Mesothelial cell of epicardium (in vitro differentiated cells): Measurements from ENCODE around the gene KIFAP3. TPM values are rescaled to one million over a fixed set of nuclear protein-coding genes. Genes with fewer than 3 reads are reported as not detected.
"Not testable (repeated sequence)": the region's sequence is repeated elsewhere in the genome, so short reads cannot be mapped to it uniquely, and the experiment has no call there.

Experiments used
- DNase-seq, 2 experiments: peaks; one replicate each; pipeline ENCODE4 v3.0.0; 2021; ENCODE audit warnings: low spot score in 2 of 2; ENCODE audit not compliant: unreplicated experiment in 2 of 2
- H3K27ac Mint-ChIP-seq: 2 replicates; pipeline ENCODE4 v1.8.0; 2021; ENCODE audit warnings: mixed read lengths
- H3K27me3 Mint-ChIP-seq: 2 replicates; pipeline ENCODE4 v1.8.0; 2021; ENCODE audit warnings: low read depth, mixed read lengths
- H3K36me3 Mint-ChIP-seq: 2 replicates; pipeline ENCODE4 v1.8.0; 2021; ENCODE audit warnings: mixed read lengths
- H3K4me1 Mint-ChIP-seq: 2 replicates; pipeline ENCODE4 v1.8.0; 2021; ENCODE audit warnings: mixed read lengths
- H3K4me3 Mint-ChIP-seq: 2 replicates; pipeline ENCODE4 v1.8.0; 2021; ENCODE audit warnings: mild to moderate bottlenecking, moderate library complexity, mixed read lengths
- H3K9me3 Mint-ChIP-seq: 2 replicates; pipeline ENCODE4 v1.8.0; 2021; ENCODE audit warnings: mixed read lengths
- CTCF ChIP-seq: fragments of 200-600 bp; sonication (generic); IDR thresholded peaks from one replicate; pipeline ENCODE4 v1.5.0; 2021; ENCODE audit warnings: antibody characterized with exemption; ENCODE audit not compliant: unreplicated experiment
- total RNA-seq: library from RNA; stranded (reverse); gene quantifications from 3 replicates; pipeline ENCODE4 v1.2.1, GENCODE V29; 2021

Gene KIFAP3
- total RNA-seq, 1 donor from 2014 or later, result 28.6 TPM

- H3K4me3 Mint-ChIP-seq, result no peak overlapping the region
- H3K27me3 Mint-ChIP-seq, result no peaks in the 10 kb centered on the region
- DNase-seq, result no peak
- H3K9me3 Mint-ChIP-seq, result peaks cover 13% of the 10 kb centered on the region
- H3K4me1 Mint-ChIP-seq, result peaks cover 22% of the 10 kb centered on the region
- TF ChIP-seq CTCF, result no peak
- H3K36me3 Mint-ChIP-seq, result peaks cover 4% of the 10 kb centered on the region
- no peak overlapping the region for H3K27ac Mint-ChIP-seq
Measured at GRCh38 chr1:170077926-170078325, 3.4 kb upstream of the KIFAP3 start.

- Mint-ChIP-seq H3K4me1 (peaks cover 27% of the 10 kb centered on the region), H3K9me3 (peaks cover 13% of the 10 kb centered on the region)
- H3K36me3 Mint-ChIP-seq, DNase-seq, H3K27me3 Mint-ChIP-seq, H3K4me3 Mint-ChIP-seq, H3K27ac Mint-ChIP-seq: not testable (repeated sequence)
Measured at GRCh38 chr1:170076952-170077351, 2.5 kb upstream of the KIFAP3 start.

- H3K4me3 Mint-ChIP-seq, result no peak overlapping the region
- peaks cover 6% of the 10 kb centered on the region for H3K36me3 Mint-ChIP-seq
- no peak overlapping the region for H3K27ac Mint-ChIP-seq
- H3K27me3 Mint-ChIP-seq, result no peaks in the 10 kb centered on the region
- peaks cover 17% of the 10 kb centered on the region for H3K9me3 Mint-ChIP-seq
- TF ChIP-seq CTCF, result no peak
- DNase-seq, result no peak
- H3K4me1 Mint-ChIP-seq, result peaks cover 27% of the 10 kb centered on the region
Measured at GRCh38 chr1:170076199-170076598, 1.7 kb upstream of the KIFAP3 start.

- Mint-ChIP-seq H3K27me3 (no peaks in the 10 kb centered on the region), H3K4me3 (peak overlapping the region; percentile 91), H3K36me3 (peaks cover 13% of the 10 kb centered on the region), H3K9me3 (peaks cover 27% of the 10 kb centered on the region), H3K27ac (peak overlapping the region; percentile 89), H3K4me1 (peaks cover 27% of the 10 kb centered on the region)
- DNase-seq, result no peak
- no peak for TF ChIP-seq CTCF
Measured at GRCh38 chr1:170075186-170075585, 691 bp upstream of the KIFAP3 start.

- Mint-ChIP-seq H3K4me3 (peak overlapping the region; percentile 91), H3K27ac (peak overlapping the region; percentile 89), H3K4me1 (peaks cover 27% of the 10 kb centered on the region), H3K27me3 (no peaks in the 10 kb centered on the region), H3K36me3 (peaks cover 12% of the 10 kb centered on the region), H3K9me3 (peaks cover 28% of the 10 kb centered on the region)
- DNase-seq, result no peak
- TF ChIP-seq CTCF, result no peak
Measured at GRCh38 chr1:170073893-170074249, 624 bp downstream of the KIFAP3 start.

GRCh38 chr1:170071378-170071777 lies 3.1 kb downstream of the KIFAP3 start:
- Mint-ChIP-seq H3K4me3 (no peak overlapping the region), H3K4me1 (peaks cover 33% of the 10 kb centered on the region), H3K27ac (no peak overlapping the region), H3K9me3 (peaks cover 19% of the 10 kb centered on the region), H3K27me3 (no peaks in the 10 kb centered on the region), H3K36me3 (peaks cover 11% of the 10 kb centered on the region)
- DNase-seq, result no peak
- TF ChIP-seq CTCF, result no peak
